IPS DF 4.7 (cell line): ENCODE measurements around the gene ELMO1.

Experiments used
- DNase-seq: peaks from one replicate; pipeline ENCODE4 v3.0.0-alpha.2; 2013; ENCODE audit warnings: low spot score; ENCODE audit errors: extremely low read depth

ELMO1 gene

GRCh38 chr7:37315772-37316715 is 132.6 kb downstream of the ELMO1 start:
- DNase-seq, result no peak

- no peak for DNase-seq
Measured at GRCh38 chr7:37312608-37313007, 136.1 kb downstream of the ELMO1 start.

GRCh38 chr7:37311355-37311754 is 137.3 kb downstream of the ELMO1 start:
- no peak for DNase-seq

GRCh38 chr7:37310327-37311080 is 138.2 kb downstream of the ELMO1 start:
- no peak for DNase-seq

GRCh38 chr7:37309493-37309892 is 139.2 kb downstream of the ELMO1 start:
- DNase-seq, result no peak

DNA sequence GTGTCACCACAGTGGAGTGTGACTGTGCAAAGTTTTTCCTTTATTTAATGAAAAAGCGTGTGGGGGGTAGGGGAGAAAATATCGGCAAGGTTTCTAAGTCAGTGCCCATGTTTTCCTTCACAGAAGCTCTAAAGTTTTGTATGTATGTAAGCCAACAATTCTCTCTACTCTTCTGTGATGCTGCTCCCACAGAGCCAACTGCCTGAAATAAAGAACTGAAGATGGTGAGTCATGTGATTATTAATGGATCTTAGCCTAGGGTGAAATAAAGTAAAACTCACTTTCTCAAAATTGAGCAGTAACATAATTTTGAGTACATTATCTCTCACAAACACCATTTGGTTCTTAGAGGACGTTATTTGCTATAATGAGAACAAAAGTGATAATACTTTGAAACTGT is 143.7 kb downstream of the ELMO1 start:
- no peak for DNase-seq

DNA sequence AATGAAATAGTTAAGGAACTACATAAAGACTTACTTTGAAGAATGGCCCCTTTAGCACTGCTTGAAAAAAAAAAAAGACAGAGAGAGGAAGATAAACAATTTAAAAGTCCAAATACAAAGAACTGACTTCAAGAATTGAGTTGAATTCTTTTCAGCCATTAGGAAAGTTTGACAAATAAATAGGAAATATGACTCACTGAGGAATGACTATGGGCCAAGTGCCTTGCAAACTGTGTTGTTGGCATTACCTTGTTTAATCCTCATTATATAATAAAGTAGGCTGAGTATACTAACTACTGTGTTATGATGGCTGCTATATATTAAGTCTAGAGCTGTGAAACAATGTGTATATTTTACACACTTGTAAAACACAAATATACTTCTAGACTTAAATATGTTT is 151.1 kb downstream of the ELMO1 start:
- DNase-seq, result no peak

GRCh38 chr7:37295401-37295800 is 153.3 kb downstream of the ELMO1 start:
- DNase-seq, result no peak

- no peak for DNase-seq
Measured at GRCh38 chr7:37290731-37291130, 157.9 kb downstream of the ELMO1 start.

GRCh38 chr7:37289781-37290180 is 158.9 kb downstream of the ELMO1 start:
- no peak for DNase-seq

DNA sequence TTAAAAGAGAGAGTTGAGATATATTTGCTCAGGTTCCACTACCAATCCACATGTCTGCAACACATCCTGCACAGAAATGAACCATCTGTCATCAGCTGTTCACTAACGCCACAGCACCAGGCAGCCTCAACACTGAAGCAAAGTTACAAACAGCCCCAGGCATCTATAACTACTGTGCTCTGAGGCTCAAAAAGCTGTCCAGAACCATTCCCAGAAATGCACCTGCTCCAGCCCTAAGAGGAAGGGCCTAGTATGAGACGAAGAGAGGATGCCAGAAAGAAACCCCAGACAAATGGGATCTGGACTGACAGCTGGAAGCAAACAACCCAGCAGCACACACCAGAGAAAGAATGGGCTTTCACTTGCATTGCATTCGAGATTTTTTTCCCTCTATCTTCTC is 159.3 kb downstream of the ELMO1 start:
- no peak for DNase-seq

GRCh38 chr7:37287131-37287855 is 161.4 kb downstream of the ELMO1 start:
- no peak for DNase-seq

DNA sequence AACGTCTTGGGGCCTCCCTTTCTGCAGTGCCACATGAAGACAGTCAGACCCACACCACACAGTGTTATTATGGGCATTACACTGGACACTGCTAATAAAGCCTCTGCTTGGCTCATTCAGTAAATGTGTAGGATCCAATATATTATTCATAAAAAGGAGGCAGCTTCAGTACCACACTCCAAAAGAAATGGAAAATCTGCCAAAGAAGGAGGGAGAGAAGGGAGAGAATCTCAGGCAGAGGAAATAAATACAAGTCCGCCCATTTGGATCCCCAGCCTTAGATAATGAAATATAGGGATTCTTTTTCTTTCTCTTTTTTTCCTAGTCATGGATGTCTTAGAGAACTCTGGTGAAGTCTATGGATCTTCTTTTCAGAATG is 162.2 kb downstream of the ELMO1 start:
- no peak for DNase-seq

GRCh38 chr7:37285706-37286453 is 162.8 kb downstream of the ELMO1 start:
- DNase-seq, result no peak

DNA sequence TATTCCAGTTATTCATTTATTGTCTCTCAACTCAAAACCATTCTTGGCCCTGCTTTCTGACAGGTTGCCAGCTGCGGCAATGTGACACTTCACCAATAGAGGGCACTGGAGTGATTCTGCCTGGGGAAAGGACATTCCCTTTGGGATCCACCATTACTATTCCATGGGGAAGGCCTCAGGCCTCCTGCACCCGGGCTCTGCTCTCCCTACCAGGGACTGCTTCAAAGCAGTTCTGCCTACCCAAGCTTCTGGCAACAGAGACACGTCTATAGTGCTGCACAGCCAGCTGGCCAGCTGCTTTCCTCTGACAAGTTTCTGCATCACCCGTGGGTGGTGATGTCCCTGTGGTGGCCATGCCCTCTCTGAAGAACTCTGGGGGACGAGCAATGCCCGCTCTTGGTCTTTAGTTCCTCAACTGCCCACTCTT is 163.8 kb downstream of the ELMO1 start:
- DNase-seq, result peak; percentile 44

DNA sequence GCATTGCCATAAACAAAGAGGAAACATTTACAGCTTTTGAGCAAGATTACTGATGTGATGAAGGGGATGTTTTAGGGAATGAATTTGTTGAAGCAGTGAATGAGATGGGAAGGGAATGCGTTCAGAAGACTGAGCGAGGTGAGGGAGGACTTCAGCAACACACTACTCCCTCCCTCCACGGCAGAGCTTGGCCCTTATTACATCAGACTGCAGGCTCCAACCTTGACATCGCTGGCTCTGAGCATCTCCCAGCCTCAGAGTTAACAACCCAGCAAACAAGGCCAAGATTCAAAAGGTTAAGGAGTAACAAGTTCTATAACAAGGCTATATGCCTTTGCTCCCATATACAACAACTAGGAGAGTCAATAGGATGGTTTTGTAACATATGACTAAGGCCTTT is 164.4 kb downstream of the ELMO1 start:
- DNase-seq, result no peak

DNA sequence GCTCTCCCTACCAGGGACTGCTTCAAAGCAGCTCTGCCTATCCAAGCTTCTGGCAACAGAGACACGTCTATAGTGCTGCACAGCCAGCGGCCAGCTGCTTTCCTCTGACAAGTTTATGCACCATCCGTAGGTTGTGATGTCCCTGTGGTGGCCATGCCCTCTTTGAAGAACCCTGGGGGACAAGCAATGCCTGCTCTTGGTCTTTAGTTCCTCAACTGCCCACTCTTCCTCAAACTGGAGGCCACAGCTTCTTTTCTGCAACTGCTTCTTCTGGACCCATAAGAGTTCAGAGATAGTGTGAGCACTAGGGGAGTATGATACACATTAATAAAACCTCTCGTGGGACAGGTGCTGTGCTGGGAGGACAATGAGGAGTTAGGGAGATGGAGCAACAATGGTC is 164.9 kb downstream of the ELMO1 start:
- no peak for DNase-seq

DNA sequence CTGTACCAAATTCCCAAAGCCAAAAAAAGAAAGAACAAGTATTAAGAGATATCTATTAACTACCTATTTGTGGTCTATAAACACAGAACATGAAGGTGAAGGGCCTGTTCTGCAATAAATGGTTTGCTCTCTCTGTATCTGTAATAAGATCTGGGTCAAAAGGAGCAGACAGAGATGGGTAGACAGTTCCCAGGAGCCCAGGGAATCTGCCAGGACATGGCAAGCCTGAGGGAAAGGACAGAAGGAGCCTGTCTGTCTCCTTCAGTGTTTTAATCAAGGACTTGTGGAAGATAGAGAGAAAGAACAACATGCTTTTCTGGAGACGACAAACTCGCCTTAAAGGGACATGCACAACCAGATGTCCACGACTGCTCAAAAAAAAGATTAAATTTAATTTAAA is 165.7 kb downstream of the ELMO1 start:
- no peak for DNase-seq

DNA sequence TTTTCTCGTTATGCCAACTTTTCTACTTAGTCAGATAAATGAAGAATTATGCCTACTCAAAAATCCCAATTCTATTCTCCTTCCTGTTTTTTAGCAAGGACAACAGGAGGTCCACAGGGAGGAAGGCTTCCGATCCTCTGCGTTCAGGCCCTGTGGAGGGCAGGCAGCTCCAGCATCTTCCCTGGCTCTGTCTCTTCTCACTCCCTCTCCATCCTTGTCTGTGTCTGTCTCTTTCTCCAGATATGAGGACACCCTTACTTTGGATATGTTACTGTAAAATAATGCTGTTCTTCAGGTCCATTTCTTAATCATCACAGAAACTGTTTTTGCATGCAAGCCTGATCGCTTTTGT is 166.6 kb downstream of the ELMO1 start:
- no peak for DNase-seq

GRCh38 chr7:37281368-37282092 is 167.1 kb downstream of the ELMO1 start:
- DNase-seq, result no peak

- no peak for DNase-seq
Measured at GRCh38 chr7:37277513-37277912, 171.2 kb downstream of the ELMO1 start.
